Fibroblast of pulmonary artery (primary cell): ENCODE results near the gene NQO2.
"Not testable (repeated sequence)": the region's sequence is repeated elsewhere in the genome, so short reads cannot be mapped to it uniquely, and the experiment has no call there.

Experiments
- DNase-seq: peaks from one replicate; pipeline ENCODE4 v3.0.0-alpha.2; 2010; ENCODE audit warnings: low read depth
- H3K4me3 ChIP-seq: replicated peaks from 2 replicates; pipeline ENCODE4 v1.5.1; 2011; ENCODE audit warnings: low read depth, mild to moderate bottlenecking, control low read depth, low read length, moderate library complexity
- TF ChIP-seq, protein P1 (sequence below): IDR thresholded peaks from 2 replicates; pipeline ENCODE4 v1.5.1; 2011; ENCODE audit warnings: mild to moderate bottlenecking, control low read depth, low read length, inconsistent platforms; ENCODE audit errors: missing control alignments

Gene NQO2

DNA sequence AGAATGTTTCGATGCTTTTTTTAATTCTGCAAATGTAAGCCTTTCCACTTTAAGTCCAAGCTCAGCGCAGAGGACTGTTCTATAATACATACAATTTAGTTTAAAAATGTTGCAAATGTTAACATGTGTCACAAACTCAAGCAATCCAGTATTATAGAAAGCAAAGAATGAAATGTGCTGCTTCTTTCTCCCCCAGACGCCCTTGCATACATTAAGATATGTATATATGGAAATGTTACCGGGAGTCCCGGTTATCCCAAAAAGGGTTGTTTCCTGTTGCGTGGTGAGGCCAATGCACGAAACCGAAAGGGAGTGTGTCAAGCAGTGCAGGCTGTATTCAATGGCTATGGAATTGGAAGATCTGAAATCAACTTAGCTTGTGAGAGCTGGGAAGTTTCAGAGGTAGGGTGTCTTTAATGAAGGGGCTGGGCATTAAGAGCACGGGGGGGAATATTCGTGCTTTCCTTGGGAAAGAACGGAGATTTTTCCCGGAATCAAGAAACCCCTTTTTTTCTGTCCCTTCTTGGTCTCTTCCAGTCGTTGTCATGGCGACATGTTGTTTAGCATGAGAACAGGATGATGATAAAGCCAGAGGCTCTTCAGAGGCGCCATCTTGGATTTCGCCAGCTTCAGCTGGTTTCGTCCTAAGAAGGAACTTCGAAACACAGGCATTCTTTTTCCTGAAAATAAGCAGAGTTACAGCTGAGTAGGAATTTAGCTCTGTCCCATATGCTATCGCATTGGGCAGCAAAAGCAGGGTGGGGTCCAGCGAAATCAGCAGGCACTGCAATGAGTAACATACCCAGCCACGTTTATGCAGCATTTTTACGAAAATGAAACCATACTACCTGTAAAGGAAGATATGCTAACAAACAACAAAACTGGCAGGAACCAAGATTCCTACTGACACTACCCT is 10.1 kb upstream of the NQO2 start:
- peak; percentile 100 for DNase-seq
- TF ChIP-seq, protein P1, sequence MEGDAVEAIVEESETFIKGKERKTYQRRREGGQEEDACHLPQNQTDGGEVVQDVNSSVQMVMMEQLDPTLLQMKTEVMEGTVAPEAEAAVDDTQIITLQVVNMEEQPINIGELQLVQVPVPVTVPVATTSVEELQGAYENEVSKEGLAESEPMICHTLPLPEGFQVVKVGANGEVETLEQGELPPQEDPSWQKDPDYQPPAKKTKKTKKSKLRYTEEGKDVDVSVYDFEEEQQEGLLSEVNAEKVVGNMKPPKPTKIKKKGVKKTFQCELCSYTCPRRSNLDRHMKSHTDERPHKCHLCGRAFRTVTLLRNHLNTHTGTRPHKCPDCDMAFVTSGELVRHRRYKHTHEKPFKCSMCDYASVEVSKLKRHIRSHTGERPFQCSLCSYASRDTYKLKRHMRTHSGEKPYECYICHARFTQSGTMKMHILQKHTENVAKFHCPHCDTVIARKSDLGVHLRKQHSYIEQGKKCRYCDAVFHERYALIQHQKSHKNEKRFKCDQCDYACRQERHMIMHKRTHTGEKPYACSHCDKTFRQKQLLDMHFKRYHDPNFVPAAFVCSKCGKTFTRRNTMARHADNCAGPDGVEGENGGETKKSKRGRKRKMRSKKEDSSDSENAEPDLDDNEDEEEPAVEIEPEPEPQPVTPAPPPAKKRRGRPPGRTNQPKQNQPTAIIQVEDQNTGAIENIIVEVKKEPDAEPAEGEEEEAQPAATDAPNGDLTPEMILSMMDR = no peak
- H3K4me3 ChIP-seq = peak overlapping the region; percentile 63

DNA sequence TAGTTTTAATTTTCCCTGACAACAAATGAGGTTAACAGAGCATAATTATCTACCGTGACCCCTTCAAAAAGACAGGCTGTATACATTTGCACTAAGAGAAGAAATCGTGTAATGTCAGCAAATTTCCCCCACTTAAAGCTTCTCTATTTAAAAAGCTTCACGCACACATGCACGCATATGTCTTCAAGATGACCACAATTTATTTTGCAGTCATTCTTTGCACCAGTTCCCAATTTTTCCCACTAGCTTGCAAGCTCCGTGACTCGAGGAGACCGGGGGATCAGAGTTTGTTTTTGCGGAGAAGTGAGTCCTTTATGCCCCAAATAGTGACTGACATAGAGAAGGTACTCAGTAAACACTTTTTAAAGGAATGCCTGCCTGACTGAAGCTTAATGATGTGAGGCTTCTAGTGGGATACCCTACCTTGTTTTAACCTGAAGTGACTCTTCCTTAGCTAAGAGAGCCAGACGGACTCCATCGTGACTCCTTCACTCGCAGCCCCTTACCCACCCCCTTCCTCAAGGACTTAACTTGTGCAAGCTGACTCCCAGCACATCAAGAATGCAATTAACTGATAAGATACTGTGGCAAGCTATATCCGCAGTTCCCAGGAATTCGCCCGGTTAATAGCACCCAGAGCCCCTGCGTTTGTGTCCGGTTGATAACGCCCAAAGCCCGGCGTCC is 9.3 kb upstream of the NQO2 start:
- peak; percentile 64 for DNase-seq
- TF ChIP-seq, protein P1 = no peak
- H3K4me3 ChIP-seq = peak overlapping the region; percentile 63

DNA sequence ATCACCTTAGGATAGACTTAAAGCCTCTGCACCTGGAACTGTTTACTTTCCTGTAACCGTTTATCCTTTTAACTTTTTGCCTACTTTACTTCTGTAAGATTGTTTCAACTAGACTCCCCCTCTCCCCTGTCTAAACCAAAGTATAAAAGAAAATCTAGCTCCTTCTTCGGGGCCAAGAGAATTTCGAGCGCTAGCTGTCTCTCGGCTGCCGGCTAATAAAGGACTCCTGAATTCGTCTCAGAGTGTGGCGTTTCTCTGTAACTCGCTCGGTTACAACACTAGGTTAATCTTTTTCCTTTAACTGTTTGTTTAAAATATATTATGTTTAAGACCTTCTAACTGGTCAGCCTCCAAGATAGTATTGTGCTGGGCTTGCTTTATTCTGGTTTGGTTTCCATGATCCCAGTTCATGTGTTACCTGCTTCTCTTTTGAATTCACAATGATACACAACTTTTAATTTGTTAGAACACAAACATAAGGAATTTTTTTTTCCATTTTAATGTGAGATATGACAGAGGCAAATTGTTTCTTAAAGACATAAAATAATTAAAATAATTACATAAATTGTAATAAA is 8.7 kb upstream of the NQO2 start:
- TF ChIP-seq, protein P1 = no peak
- peak overlapping the region; percentile 63 for H3K4me3 ChIP-seq
- no peak for DNase-seq

DNA sequence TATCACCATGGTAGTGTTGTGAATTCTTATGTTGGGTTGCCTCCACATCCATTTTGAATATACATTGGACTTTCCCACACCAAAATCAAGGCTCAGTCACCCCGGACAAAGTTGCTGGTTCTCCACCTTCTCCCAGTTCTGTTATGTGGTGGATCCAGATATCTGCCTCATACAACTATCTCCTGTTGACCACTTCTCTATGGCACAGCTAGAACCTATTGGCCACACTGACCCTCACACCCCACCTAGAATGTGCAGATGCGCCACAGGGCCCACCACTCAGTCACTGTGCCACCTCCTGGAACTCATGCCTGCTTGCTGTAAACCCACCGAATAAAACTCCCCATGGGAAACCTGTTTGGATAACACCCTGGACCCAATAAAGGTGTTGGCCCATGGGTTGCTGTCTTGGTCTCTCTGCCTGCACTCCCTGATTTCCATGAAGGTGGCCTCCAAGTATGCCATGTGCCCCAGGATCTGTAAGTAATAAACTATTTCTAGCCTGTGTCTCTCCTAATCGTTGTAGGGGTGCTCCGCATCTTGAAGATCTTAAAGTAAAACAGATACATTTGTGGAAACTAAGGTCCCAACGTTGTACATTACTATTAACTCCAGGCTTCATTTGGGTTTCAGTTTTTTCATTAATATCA is 7.2 kb upstream of the NQO2 start:
- no peak for DNase-seq
- TF ChIP-seq, protein P1 = no peak
- H3K4me3 ChIP-seq = no peak overlapping the region

DNA sequence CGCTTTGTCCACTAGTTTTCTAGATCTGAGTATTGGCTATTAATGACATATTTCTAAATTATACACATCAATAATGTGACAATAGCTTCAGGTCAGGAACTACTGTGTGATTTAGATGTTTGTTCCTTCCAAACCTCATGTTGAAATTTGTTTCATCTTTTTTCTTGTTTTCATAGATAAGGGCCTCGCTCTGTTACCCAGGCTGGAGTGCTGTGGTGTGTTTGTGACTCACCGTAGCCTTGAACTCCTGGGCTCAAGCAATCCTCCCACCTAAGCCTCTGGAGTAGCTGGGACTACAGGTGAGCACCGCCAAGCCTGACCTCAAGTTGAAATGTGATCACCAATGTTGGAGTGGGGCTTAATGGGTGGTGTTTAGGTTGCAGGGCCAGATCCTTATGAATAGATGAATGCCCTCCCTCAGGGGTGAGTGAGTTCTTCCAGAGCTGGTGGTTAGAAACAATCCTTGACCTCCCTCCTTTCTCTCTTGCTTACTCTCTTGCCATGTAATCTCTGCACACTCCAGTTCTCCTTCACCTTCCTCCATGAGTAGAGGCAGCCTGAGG is 5.9 kb upstream of the NQO2 start:
- DNase-seq = no peak
- H3K4me3 ChIP-seq = no peak overlapping the region
- TF ChIP-seq, protein P1 = no peak

DNA sequence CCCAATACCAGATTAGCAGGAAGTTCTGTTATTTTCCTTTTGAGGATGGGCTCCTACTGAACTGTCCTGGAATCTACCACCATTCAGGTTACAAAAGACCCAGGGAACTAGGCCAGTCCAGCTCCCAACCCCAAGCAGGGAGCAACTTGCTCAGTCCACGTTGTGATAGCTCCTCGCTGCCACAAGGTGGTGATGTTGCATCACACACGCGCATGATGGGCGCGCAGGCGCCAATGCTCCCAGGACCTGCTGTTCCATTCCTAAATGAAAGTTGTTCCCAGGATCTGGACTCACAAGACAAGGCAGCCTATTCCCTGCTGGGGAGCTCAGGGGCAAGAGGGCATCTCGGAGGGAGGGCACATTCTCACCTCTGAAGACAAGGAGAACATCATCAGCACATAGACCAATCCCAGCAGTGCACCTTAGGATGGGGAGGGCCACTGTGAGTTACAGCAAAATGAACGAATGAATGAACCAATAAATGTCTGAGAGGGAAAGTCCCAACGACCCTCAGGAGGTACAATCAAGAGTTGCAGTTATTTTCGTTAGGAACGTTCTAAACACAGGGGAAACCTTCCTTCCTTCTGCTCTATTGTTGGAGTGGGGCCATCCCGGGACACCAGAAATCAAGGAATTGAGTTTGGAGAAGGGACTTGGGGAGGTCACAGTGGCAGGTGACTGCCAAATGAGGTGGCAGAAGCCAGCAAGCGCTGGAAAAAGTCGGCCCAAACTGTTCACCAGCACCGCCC is 1.3 kb upstream of the NQO2 start:
- H3K4me3 ChIP-seq, DNase-seq: not testable (repeated sequence)
- TF ChIP-seq, protein P1 = peak; percentile 39
